ENCODE results near the gene SNX22. TPM values are rescaled to one million over a fixed set of nuclear protein-coding genes. Genes with fewer than 3 reads are reported as not detected.
"Not testable (repeated sequence)": the region's sequence is repeated elsewhere in the genome, so short reads cannot be mapped to it uniquely, and the experiment has no call there.

The SNX22 gene
- total RNA-seq: 0.96 and 1.1 TPM in 2 replicates

DNA sequence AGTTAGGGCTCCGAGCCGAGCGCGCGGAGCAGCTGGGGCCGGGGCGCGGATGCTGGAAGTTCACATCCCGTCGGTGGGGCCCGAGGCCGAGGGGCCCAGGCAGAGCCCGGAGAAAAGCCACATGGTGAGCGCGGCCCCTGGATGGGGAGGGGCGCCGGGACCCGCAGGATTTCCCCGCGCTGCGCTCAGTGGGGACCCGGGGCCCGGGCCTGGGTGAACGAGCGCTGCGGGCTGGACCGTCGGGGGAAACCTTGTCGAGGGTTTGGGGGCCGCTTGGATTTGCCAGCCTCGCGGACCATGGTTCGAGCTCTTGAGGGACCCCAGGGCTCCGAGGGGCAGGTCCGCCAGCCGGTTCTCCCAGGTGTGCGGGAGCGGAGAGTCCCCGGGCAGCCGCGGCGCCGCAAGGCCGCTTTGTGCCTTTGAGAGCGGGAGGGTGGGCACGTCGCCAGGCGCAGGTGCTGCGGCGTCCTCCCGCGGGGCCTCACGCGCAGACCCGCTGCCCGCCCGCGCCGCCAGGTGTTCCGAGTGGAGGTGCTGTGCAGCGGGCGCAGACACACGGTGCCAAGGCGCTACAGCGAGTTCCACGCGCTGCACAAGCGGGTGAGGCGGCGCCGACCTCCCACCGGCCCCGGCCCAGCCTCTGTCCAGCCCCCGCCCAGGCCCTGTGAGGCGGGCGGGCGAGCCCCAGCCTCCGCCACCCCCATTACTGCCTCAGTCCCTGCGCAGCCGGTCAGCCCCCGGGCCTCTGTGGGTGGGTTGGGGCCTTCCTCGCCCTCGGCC lies at the start of gene SNX22:
Gene SNX22, plus strand, starts transcription at position 5 of the 780 bp plus-strand sequence. Its CDS starts 45 bp downstream, at position 50.
- Mint-ChIP-seq H3K27me3 (peaks cover 5% of the 10 kb centered on the region), H3K27ac (no peak within 1 kb of the TSS), H3K36me3 (ENCODE audit: low read depth) (peaks cover 17% of the 10 kb centered on the region), H3K9me3 (no peaks in the 10 kb centered on the region), H3K4me3 (peak within 1 kb of the TSS; percentile 83), H3K4me1 (peaks cover 23% of the 10 kb centered on the region)
- intact Hi-C loops (cut with micrococcal nuclease): no loop called here
- peak; percentile 78 for DNase-seq

DNA sequence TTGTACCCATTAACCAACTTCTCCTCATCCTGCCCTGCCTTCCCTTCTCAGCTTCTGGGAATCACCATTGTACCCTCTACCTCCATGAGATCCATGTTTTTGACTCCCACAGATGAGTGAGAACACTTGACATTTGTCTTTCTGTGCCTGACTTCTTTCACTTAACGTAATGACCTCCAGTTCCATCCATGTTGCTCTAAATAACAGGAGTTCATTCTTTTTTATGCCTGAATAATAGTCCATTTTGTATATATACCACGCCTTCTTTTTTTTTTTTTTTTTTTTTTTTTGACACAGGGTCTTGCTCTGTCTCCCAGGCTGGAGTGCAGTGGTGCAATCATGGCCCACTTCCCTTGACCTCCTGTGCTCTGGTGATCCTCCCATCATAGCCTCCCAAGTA lies 49.0 kb upstream of the SNX22 start:
- H3K27me3 Mint-ChIP-seq: no peaks in the 10 kb centered on the region
- no peaks in the 10 kb centered on the region for H3K9me3 Mint-ChIP-seq
- H3K36me3 Mint-ChIP-seq (ENCODE audit: low read depth): peaks cover 14% of the 10 kb centered on the region
- no peak for DNase-seq
- peaks cover 19% of the 10 kb centered on the region for H3K4me1 Mint-ChIP-seq
- no peak overlapping the region for H3K4me3 Mint-ChIP-seq
- H3K27ac Mint-ChIP-seq: no peak overlapping the region
- intact Hi-C loops (cut with micrococcal nuclease): no loop called here

DNA sequence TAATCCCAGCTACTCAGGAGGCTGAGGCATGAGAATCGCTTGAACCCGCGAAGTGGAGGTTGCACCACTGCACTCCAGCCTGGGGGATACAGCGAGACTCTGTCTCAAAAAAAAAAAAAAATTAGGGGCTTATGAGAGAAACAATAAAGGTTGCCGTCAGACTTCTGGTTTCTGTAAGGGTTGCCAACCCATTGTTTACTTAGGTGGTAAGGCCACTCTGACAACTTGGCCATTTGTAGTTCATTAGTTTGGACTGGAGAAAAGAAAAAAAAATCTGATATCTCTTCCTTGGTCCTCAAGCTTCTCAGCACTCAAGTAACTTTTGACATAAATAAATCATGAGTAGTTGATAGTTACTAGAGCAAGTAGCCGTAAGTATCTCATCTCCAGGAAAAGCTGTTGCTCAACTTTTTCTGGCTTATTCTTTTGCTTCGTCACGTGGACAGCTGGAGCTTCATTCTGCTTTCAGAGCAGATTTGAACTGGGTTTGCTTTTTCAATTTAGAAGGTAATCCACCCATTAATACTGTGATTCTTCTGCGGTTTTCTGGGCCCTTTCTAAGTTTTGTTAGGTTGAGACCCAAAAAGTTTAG lies 46.3 kb upstream of the SNX22 start:
- no peaks in the 10 kb centered on the region for H3K9me3 Mint-ChIP-seq
- no peak overlapping the region for H3K27ac Mint-ChIP-seq

DNA sequence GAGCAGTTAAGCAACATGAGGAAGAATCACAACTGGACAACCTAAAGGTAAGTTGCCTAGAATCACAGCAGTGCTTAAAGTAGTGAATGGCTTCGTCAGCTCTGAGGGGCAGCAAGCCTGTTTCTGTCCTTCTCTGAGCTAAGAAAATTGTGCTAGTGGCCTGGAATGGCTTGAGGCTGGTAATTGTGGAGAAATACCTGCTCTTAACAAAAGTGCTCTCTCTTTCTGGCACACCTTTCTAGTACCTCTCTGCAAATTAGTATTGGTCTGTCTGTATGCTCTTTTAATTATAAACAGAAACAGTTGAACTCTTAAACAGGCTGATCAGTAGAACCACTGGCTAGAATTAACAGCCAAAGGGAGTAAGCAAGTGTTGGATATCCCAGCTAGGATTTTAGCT lies 44.2 kb upstream of the SNX22 start:
- H3K36me3 Mint-ChIP-seq (ENCODE audit: low read depth): peaks cover 7% of the 10 kb centered on the region
- no peak for DNase-seq
- peaks cover 22% of the 10 kb centered on the region for H3K4me1 Mint-ChIP-seq
- no peak overlapping the region for H3K4me3 Mint-ChIP-seq
- H3K27ac Mint-ChIP-seq: no peak overlapping the region
- H3K27me3 Mint-ChIP-seq: no peaks in the 10 kb centered on the region
- no peaks in the 10 kb centered on the region for H3K9me3 Mint-ChIP-seq
- intact Hi-C loops (cut with micrococcal nuclease): no loop called here

More for the DNA sequence above, 46.3 kb upstream of the SNX22 start:
- Mint-ChIP-seq H3K4me3 (no peak overlapping the region), H3K27me3 (no peaks in the 10 kb centered on the region), H3K4me1 (peaks cover 13% of the 10 kb centered on the region), H3K36me3 (ENCODE audit: low read depth) (peaks cover 8% of the 10 kb centered on the region)
- no peak for DNase-seq
- intact Hi-C loops (cut with micrococcal nuclease): no loop called here

DNA sequence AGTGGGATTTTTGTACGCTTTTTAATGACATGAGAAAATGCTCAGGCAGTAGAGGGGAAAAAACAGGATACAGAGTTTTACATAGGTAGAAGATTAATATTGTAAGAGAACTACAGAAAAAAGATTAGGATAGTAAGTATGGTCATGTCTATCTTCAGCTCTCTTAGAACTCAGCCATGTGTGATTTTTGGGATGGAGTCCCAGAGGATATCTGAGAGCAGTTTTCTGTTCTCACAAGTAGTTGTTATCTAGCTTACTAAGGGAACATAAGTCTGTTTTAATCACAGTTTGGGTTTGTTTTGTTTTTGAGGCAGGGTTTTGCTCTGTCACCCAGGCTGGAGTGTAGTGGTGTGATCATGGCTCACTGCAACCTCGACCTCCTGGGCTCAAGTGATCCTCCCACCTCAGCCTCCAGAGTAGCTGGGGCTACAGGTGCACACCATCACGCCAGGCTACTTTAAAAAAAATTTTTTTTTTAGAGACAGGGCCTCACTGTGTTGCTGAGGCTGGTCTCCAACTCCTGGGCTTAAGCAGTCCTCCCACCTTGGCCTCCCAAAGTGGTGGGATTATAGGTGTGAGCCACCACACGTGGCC lies 41.3 kb upstream of the SNX22 start:
- peak overlapping the region; percentile 25 for H3K27ac Mint-ChIP-seq
- H3K4me3 Mint-ChIP-seq; intact Hi-C loops (cut with micrococcal nuclease); H3K27me3 Mint-ChIP-seq; DNase-seq; H3K9me3 Mint-ChIP-seq: not testable (repeated sequence)
- peaks cover 24% of the 10 kb centered on the region for H3K4me1 Mint-ChIP-seq
- H3K36me3 Mint-ChIP-seq (ENCODE audit: low read depth): peaks cover 28% of the 10 kb centered on the region

DNA sequence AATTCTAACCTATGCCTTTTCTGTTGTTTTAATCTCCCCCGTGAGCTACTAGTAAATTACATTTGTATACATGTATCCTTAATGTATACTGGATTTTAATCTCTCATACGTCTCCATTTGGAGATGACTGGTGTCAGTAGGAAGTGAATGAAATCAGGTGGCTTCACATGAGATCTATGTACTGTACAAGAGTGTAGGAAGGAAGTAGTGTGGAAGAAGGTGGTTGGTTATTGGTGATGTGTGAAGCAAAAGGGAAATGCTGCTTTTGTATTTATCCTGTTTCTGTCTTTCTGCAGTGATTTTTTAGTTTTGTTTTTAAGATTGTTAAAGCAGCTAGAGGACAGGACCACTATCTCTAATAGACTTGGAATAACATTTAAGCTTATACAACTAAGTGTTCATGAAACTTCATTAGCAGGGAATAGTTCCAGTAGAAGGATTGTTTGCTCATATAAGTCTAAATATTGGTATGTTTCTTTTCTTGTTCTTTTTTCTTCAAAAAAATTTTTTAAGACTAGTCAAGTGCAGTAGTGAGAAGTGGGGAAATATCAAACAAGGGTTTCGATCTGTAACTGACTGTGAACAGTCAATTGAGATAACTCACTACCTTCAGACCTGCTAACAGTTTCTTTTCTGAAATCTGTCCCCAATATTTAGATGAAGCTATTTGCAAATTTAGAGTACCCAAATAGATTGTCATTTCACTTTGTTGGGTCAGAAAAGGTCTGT lies 40.4 kb upstream of the SNX22 start:
- Mint-ChIP-seq H3K27me3 (no peaks in the 10 kb centered on the region), H3K4me1 (peaks cover 24% of the 10 kb centered on the region), H3K9me3 (no peaks in the 10 kb centered on the region), H3K36me3 (ENCODE audit: low read depth) (peaks cover 30% of the 10 kb centered on the region), H3K4me3 (no peak overlapping the region), H3K27ac (no peak overlapping the region)
- DNase-seq: no peak
- intact Hi-C loops (cut with micrococcal nuclease): no loop called here

DNA sequence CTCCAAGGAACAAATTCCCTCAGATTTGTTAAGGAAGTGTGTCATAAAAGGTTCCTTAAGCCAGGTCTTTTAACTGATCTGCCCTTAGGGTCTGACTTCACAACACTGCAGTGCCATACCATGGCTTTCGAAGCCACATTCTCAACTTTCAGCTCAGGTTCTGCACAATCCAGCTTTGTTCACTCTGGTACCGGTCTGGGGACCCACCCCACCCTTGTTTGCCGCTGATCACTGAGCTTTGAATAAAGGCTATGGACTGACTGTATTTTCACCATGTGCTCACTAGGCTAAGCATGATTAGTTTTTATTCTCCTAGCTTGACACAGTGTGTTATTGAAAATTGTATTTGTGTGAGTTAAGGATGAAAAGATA lies 39.9 kb upstream of the SNX22 start:
- intact Hi-C loops (cut with micrococcal nuclease): no loop called here
- DNase-seq: no peak
- Mint-ChIP-seq H3K9me3 (no peaks in the 10 kb centered on the region), H3K4me1 (peaks cover 24% of the 10 kb centered on the region), H3K36me3 (ENCODE audit: low read depth) (peaks cover 33% of the 10 kb centered on the region), H3K27ac (no peak overlapping the region), H3K27me3 (no peaks in the 10 kb centered on the region), H3K4me3 (no peak overlapping the region)

DNA sequence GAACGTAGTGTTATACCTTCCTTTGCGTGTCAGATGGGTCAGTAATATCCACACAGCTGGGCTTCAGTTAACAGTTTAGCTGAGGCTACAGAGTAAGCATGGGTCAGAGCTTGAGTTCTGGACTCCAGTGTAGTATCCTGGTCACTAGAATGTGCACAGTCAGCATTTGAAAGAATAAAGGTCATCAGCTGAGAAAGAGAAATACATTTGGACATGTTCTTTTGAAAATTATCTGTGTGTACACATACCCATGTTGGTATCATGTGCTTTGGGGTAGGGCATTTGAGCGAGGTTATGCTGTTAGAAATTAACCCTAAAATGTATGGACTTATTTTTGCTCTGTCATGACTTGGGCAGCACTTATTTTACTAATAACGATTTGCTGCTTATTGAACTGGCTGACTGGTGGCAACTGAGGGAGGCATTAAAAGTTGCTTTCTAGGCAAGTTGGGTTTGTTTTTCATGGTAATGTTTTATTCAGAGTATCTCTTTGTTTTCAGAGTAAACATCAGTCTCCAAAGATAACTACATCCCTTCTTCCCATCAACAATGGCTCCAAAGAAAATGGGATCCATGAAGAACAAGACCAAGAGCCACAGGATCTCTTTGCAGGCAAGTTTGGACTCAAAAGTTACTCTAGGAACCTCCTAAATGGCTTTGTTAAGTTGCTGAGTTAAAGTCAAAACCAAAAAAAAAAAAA lies 39.3 kb upstream of the SNX22 start:
- Mint-ChIP-seq H3K4me3 (no peak overlapping the region), H3K27ac (peak overlapping the region; percentile 58), H3K36me3 (ENCODE audit: low read depth) (peaks cover 35% of the 10 kb centered on the region), H3K9me3 (no peaks in the 10 kb centered on the region), H3K4me1 (peaks cover 24% of the 10 kb centered on the region), H3K27me3 (no peaks in the 10 kb centered on the region)
- intact Hi-C loops (cut with micrococcal nuclease): no loop called here
- no peak for DNase-seq

DNA sequence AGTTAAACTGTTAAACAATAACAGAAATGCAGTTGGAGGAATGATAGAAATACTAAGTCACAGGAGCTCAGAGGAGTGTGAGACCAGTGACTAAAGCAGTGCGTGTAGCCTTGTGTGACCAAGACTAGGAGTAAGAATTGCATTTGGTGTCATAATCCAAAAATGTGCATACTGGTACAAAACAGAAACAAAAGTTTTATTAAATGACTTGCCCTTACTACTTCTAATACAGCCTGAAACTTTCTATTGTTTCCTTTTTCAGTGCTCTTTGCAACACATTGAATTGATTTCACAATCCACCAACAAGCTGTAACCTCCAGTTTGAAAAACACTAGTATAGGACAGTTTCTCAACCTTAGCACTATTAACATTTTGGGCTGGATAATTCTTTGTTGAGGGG lies 38.6 kb upstream of the SNX22 start:
- peaks cover 24% of the 10 kb centered on the region for H3K4me1 Mint-ChIP-seq
- intact Hi-C loops (cut with micrococcal nuclease): no loop called here
- H3K36me3 Mint-ChIP-seq (ENCODE audit: low read depth): peaks cover 38% of the 10 kb centered on the region
- H3K27ac Mint-ChIP-seq: peak overlapping the region; percentile 58
- DNase-seq: no peak
- no peaks in the 10 kb centered on the region for H3K27me3 Mint-ChIP-seq
- H3K9me3 Mint-ChIP-seq: no peaks in the 10 kb centered on the region
- no peak overlapping the region for H3K4me3 Mint-ChIP-seq

DNA sequence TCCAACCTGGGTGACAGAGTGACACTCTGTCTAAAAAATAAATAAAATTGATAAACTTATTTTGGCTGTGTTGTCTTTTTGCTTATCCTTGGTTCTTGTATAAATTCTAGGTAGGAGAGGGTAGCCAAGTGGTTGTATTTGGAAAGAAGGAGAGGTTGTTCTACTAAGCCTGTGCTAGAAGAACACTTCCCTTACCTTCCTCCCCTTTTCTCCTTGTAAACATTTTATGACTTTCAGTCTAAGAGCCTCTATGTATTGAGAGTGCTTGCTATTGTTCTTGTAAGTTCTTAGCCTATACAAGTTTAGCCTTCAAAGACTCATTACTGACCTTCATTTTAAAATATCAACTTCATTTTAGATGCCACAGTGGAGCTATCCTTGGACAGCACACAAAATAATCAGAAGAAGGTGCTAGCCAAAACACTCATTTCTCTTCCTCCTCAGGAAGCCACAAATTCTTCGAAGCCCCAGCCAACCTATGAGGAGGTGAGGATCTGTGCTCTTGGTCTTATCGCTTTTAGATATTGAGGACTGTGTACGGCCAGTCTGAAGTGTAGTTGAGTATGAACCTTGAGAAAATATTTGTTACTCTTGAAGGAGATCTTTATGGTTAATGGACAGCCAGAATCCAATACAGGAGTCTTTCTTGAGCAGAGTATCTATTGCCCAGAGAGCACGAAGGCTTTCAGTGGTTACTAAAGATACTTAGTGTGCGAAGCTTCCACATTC lies 33.6 kb upstream of the SNX22 start:
- Mint-ChIP-seq H3K4me3 (no peak overlapping the region), H3K9me3 (no peaks in the 10 kb centered on the region), H3K4me1 (no peaks in the 10 kb centered on the region), H3K36me3 (ENCODE audit: low read depth) (peaks cover 49% of the 10 kb centered on the region), H3K27ac (no peak overlapping the region), H3K27me3 (no peaks in the 10 kb centered on the region)
- intact Hi-C loops (cut with micrococcal nuclease): no loop called here
- no peak for DNase-seq

DNA sequence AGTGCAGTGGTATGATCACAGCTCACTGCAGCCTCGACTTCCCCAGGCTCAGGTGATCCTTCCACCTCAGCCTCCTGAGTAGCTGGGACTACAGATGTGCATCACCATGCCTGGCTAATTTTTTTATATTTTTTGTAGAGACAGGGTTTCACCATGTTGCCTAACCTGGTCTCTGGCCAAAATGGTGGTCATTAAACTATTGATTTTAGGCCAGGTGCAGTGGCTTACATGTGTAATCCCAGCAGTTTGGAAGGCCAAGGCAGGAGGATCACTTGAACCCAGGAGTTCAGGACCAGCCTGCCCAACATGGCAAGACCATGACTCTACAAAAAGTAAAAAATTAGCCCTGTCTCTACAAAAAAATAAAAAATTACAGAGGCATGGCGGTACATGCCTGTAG lies 31.2 kb upstream of the SNX22 start:
- intact Hi-C loops (cut with micrococcal nuclease); H3K27ac Mint-ChIP-seq; H3K27me3 Mint-ChIP-seq; H3K9me3 Mint-ChIP-seq; H3K4me3 Mint-ChIP-seq; H3K4me1 Mint-ChIP-seq; DNase-seq: not testable (repeated sequence)
- peaks cover 46% of the 10 kb centered on the region for H3K36me3 Mint-ChIP-seq (ENCODE audit: low read depth)

DNA sequence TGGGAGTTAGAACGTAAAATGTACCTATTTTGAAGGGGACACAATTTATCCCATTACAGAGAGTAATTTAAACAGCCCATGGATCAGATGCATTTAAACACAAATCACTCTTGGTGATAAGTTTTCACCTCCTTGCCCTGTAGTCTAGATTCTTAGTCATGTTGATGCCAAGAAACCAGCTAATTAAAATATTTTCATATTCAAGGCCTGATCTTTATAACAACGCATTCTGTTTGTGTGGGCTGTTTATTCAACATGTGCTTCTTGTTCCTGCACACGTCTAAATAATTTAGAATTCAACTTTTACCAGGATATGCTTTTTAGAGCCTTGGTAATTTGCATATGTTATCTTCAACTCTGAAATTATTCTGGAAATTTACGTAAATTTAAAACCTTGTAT lies 29.9 kb upstream of the SNX22 start:
- Mint-ChIP-seq H3K27ac (no peak overlapping the region), H3K27me3 (no peaks in the 10 kb centered on the region), H3K4me3 (no peak overlapping the region), H3K36me3 (ENCODE audit: low read depth) (peaks cover 47% of the 10 kb centered on the region), H3K9me3 (no peaks in the 10 kb centered on the region), H3K4me1 (no peaks in the 10 kb centered on the region)
- DNase-seq: no peak
- intact Hi-C loops (cut with micrococcal nuclease): no loop called here

DNA sequence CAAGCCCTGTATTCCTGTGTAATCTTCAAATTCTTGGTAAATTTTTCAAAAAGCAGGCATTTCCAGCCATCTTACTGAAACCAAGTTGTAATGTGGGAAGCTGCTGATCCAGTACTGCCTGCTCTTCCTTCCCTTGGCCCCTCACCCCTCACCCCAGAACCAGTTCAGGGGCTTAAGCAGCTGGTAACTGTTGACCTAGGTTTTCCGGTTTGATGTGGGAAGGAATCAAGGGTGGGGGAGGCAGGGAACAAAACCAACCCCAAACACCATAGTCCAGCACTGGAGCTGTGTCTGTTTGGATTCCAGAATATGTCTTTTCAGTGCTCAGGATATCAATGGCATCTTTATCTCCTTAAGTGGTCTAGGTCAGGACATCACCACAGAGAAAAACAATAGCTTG lies 29.1 kb upstream of the SNX22 start:
- no peak for DNase-seq
- no peaks in the 10 kb centered on the region for H3K27me3 Mint-ChIP-seq
- no peak overlapping the region for H3K27ac Mint-ChIP-seq
- H3K4me1 Mint-ChIP-seq: peaks cover 1% of the 10 kb centered on the region
- H3K36me3 Mint-ChIP-seq (ENCODE audit: low read depth): peaks cover 51% of the 10 kb centered on the region
- intact Hi-C loops (cut with micrococcal nuclease): no loop called here
- H3K9me3 Mint-ChIP-seq: no peaks in the 10 kb centered on the region
- no peak overlapping the region for H3K4me3 Mint-ChIP-seq
